GM12873 (cell line): Measurements from ENCODE around the gene MARCHF10.

Experiments used
- TF ChIP-seq, protein P1 (sequence below): IDR thresholded peaks from 2 replicates; pipeline ENCODE4 v1.5.1; 2012; ENCODE audit warnings: low read depth, mild to moderate bottlenecking, moderate library complexity, low read length, control low read depth; ENCODE audit not compliant: insufficient read depth; ENCODE audit errors: missing control alignments

MARCHF10 gene

DNA sequence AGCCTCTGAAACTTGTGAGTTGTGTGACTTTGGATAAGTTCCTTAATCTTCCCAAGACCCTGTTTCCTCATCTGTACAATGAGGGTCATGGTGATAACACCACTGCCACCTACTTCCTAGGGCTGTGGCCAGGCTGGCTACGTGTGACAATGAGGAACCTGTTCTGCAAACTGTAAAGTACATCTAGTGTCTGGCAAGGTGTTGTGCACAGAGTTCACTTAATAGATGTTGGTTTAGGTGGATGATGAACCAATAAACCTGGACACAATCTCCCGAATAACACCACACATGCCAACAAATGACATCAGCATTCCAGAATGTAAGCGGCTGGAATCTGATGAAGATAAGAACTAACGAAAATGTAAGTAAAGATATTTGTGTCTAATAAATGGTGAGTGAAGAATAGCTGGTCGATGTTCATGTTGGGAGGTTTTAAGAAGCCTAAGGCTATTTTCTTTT is 82.3 kb downstream of the MARCHF10 start:
- TF ChIP-seq, protein P1, sequence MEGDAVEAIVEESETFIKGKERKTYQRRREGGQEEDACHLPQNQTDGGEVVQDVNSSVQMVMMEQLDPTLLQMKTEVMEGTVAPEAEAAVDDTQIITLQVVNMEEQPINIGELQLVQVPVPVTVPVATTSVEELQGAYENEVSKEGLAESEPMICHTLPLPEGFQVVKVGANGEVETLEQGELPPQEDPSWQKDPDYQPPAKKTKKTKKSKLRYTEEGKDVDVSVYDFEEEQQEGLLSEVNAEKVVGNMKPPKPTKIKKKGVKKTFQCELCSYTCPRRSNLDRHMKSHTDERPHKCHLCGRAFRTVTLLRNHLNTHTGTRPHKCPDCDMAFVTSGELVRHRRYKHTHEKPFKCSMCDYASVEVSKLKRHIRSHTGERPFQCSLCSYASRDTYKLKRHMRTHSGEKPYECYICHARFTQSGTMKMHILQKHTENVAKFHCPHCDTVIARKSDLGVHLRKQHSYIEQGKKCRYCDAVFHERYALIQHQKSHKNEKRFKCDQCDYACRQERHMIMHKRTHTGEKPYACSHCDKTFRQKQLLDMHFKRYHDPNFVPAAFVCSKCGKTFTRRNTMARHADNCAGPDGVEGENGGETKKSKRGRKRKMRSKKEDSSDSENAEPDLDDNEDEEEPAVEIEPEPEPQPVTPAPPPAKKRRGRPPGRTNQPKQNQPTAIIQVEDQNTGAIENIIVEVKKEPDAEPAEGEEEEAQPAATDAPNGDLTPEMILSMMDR, result no peak

DNA sequence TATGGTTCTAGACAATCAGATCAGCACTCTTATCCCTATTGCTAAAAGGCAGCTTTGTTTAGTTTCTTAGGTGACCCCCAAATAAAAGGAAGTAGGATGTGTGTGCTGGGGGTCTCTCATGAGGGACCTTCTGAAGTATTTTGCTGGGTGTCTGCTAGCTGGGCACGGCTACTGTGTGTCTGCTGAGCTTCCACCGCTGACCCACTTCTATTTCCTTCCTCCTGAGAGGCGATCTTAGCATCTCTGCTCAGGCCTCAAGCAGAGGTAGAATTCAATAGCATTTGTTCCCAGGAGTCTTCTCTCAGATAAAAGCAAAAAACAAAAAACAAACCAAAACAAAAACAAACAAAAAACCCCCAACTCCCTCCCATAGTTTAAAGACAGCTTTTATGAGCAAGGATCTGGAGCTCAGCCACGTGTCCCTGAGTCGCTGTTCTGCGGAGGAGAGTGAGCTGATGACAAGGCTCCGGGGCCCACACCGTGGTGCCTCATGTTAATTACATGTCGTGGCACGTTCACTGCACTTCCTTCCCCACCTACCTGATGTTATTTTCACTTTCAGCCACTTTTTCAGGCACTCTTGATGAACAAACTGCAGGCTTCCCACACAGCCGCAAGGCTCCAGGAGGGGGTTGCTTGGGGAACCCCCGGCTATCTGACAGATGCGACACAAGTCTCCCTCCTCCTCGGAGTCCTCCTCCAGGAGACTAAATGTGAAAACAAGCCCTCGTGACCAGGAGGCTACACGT is 83.5 kb downstream of the MARCHF10 start:
- TF ChIP-seq, protein P1, result peak; percentile 0

DNA sequence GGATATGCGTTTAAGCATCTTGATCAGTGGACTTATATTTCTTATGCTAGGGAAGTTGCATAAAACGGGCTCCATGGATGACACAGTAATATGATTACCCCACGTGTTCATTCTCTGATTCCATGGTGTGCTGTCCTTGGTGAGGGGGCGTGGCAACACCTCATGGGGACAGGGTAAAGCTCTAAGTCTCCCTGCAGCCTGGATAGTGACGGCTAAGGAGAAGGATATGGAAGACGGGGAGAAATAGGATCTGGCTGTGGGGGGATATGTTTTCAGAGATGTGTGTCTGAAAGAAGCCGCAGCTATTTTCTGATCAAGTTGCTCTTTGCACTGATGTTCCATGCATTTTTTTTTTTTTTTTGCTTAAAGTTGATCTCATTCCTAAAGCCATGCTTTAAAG is 84.3 kb downstream of the MARCHF10 start:
- TF ChIP-seq, protein P1, result no peak

DNA sequence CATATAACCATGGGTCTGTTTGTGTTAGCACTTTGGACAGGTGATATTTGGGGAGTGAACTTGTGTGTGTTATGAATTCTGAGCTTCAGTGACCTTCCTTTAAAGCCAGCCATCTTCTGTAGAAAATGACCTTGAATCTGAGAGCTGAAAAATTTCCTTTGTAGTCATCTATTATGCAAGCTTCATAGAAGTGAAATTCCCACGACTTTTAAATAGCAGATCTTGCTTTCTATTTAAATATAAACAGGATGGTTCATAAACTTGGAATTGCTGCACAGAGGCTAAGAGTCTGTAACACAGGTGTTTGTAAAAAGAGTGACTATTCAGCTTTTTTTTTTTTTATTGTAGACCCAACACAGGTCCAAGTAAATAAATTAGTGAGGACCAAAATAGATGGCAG is 85.5 kb downstream of the MARCHF10 start:
- TF ChIP-seq, protein P1, result no peak

DNA sequence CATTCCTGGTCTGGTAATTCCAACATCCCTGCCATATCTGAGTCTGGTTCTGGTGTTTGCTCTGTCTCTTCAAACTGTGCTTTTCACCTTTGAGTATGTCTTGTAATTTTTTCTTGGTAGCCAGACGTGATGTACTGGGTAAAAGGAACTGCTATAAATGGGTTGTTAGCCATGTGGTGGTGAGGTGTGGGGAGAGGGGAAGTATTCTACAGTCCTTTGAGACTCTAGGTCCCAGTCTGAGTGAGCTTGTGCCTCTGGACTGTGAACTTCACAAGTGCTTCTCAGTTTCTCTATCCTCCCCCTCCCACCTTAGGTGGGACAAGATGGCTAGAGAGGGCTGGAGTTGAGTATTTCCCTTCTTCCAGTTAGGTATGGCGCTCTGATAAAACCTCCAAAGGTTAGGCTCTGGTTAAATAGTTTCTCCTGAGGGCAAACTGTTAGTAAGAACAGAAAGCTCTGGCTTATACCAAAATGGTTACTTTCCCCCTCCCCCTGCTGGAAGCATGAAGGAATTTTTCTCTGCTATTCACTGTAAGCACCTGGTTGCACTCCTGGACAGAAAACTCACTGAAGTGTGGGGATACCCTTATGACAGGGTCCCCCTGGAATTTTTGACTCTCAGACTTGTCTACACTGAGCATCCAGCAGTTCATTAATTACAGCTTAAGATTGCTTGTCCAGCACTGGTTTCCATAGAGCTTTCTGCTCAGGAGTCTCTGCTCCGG is 87.8 kb downstream of the MARCHF10 start:
- TF ChIP-seq, protein P1, result peak; percentile 23

DNA sequence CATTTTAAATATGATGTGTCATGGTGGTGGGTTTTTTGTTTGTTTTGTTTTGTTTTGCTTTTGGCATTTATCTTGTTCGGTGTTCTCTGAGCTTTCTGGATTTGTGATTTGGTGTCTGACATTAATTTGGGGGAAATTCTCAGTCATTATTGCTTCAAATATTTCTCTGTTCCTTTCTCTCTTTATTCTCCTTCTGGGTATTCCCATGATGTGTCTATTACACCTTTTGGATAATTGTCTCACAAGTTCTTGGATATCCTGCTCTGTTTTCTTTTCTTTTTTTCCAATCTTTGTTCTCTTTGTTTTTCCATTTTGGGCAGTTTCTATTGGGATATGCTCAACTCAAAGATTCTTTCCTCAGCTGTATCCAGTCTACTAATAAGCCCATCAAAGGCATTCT is 88.5 kb downstream of the MARCHF10 start:
- TF ChIP-seq, protein P1, result no peak

DNA sequence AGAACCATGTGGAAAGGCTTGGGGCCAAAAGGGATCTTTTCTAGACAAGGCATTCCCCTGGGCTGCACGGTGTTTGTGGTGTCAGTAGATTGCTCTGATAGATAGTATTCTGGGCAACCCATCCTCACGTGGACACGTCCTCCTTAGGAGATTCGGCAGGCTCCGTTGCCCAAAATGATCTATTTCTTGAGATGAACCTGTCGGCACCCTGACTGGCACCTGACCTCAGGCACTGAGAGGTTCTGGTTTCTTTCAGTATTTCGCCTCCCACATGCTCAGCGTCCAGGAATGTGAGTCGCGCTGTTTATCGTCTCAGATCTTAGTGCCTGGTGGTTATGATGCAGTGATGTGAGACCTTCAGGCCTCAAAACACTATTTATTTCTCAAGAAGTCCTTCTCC is 89.7 kb downstream of the MARCHF10 start:
- TF ChIP-seq, protein P1, result no peak
